Osteocyte (in vitro differentiated cells): ENCODE results near the gene TFF2. TPM values are rescaled to one million over a fixed set of nuclear protein-coding genes. Genes with fewer than 3 reads are reported as not detected.

ENCODE experiments used
- DNase-seq: peaks from one replicate; pipeline ENCODE4 v3.0.0; 2021; ENCODE audit warnings: mixed read lengths; ENCODE audit not compliant: unreplicated experiment; ENCODE audit errors: extremely low spot score
- H3K27ac Mint-ChIP-seq: one replicate; pipeline ENCODE4 v1.8.0; 2021; ENCODE audit warnings: mild to moderate bottlenecking, mixed read lengths; ENCODE audit not compliant: unreplicated experiment
- H3K27me3 Mint-ChIP-seq: one replicate; pipeline ENCODE4 v1.8.0; 2021; ENCODE audit warnings: mixed read lengths; ENCODE audit not compliant: unreplicated experiment
- H3K36me3 Mint-ChIP-seq: one replicate; pipeline ENCODE4 v1.8.0; 2021; ENCODE audit warnings: mixed read lengths; ENCODE audit not compliant: unreplicated experiment
- H3K4me1 Mint-ChIP-seq: one replicate; pipeline ENCODE4 v1.8.0; 2021; ENCODE audit warnings: mixed read lengths; ENCODE audit not compliant: unreplicated experiment
- H3K4me3 Mint-ChIP-seq: one replicate; pipeline ENCODE4 v1.8.0; 2021; ENCODE audit warnings: mild to moderate bottlenecking, moderate library complexity, mixed read lengths; ENCODE audit not compliant: unreplicated experiment
- H3K9me3 Mint-ChIP-seq: one replicate; pipeline ENCODE4 v1.8.0; 2021; ENCODE audit warnings: mixed read lengths; ENCODE audit not compliant: unreplicated experiment
- CTCF ChIP-seq: fragments of 200-600 bp; sonication (generic); IDR thresholded peaks from 2 replicates; pipeline ENCODE4 v1.5.0; 2021; ENCODE audit warnings: antibody characterized with exemption, mild to moderate bottlenecking, moderate library complexity
- total RNA-seq: library from RNA; stranded (reverse); gene quantifications from 2 replicates; pipeline ENCODE4 v1.2.1, GENCODE V29; 2021

TFF2 gene
- total RNA-seq, 1 donor from 2014 or later, result not detected

DNA sequence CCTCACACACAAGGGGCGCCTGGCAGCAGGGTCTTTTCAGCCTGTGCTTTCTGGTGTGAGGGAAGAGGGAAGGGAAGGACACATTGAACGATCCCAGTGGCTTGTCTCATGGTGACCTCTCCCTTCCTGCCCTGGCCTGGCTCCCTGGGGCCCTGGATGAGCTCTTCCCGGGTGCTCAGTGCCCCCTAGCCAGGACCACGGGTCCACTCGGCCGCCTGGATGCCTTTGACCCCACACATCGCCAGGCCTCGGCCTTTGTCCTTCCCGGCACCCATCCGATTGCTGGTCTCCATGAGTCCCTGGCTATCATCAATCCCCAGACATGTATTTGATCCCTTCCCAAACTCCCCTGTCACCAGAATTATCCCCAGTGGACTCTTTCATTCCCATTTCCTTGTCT is 29.6 kb downstream of the TFF2 start:
- no peaks in the 10 kb centered on the region for H3K36me3 Mint-ChIP-seq
- H3K9me3 Mint-ChIP-seq, result peaks cover 3% of the 10 kb centered on the region
- peaks cover 15% of the 10 kb centered on the region for H3K4me1 Mint-ChIP-seq
- H3K4me3 Mint-ChIP-seq, result no peak overlapping the region
- DNase-seq, result no peak
- TF ChIP-seq CTCF, result no peak
- peaks cover 33% of the 10 kb centered on the region for H3K27me3 Mint-ChIP-seq
- H3K27ac Mint-ChIP-seq, result no peak overlapping the region

DNA sequence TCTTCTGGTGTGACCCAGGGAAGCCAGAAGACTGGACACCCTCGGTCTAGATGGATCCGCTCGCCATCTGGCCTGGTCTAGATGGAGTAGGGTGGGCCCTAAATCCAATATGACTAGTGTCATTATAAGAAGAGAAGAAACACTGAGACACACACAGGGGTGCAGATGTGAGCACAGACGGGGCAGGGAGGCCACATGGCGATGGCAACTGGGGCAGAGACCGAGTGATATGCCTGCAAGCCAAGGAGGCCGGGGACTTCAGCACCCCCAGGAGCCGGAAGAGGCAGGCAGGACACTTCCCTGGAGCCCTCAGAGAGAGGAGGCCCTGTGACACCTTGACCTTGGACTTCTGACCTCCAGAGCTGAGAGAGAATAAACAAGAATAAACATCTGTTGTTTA is 30.0 kb downstream of the TFF2 start:
- DNase-seq, result peak; percentile 82
- peaks cover 3% of the 10 kb centered on the region for H3K9me3 Mint-ChIP-seq
- H3K27me3 Mint-ChIP-seq, result peaks cover 31% of the 10 kb centered on the region
- H3K27ac Mint-ChIP-seq, result no peak overlapping the region
- peaks cover 20% of the 10 kb centered on the region for H3K4me1 Mint-ChIP-seq
- no peak for TF ChIP-seq CTCF
- H3K4me3 Mint-ChIP-seq, result no peak overlapping the region
- no peaks in the 10 kb centered on the region for H3K36me3 Mint-ChIP-seq

- Mint-ChIP-seq H3K4me3 (no peak overlapping the region), H3K36me3 (no peaks in the 10 kb centered on the region), H3K4me1 (peaks cover 20% of the 10 kb centered on the region), H3K27me3 (peaks cover 23% of the 10 kb centered on the region), H3K9me3 (no peaks in the 10 kb centered on the region), H3K27ac (no peak overlapping the region)
- TF ChIP-seq CTCF, result no peak
- peak; percentile 75 for DNase-seq
Observed at GRCh38 chr21:42319851-42320572, 30.8 kb downstream of the TFF2 start.

DNA sequence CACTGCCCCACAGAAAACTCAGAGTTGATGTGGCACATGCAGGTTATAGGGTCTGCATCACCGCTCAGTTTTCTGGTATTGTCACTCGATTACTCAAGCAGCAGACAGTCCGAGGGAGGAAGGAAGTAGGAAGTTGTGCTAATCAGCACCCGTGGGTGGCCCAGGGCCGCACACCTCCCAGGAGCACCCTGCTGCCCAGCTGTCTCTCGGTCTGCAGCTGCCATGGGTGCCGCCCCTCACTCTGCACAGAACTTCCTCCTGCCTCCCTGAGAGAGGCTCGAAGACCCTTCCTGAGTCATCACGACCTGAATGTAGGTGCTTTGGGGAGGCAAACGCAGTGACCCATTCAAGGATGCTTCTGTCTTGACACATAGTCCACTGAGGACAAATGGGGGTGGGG is 31.4 kb downstream of the TFF2 start:
- no peak overlapping the region for H3K4me3 Mint-ChIP-seq
- peaks cover 19% of the 10 kb centered on the region for H3K27me3 Mint-ChIP-seq
- peaks cover 24% of the 10 kb centered on the region for H3K4me1 Mint-ChIP-seq
- H3K9me3 Mint-ChIP-seq, result no peaks in the 10 kb centered on the region
- no peak overlapping the region for H3K27ac Mint-ChIP-seq
- no peak for TF ChIP-seq CTCF
- DNase-seq, result peak; percentile 78
- H3K36me3 Mint-ChIP-seq, result no peaks in the 10 kb centered on the region

GRCh38 chr21:42317826-42318746 is 32.7 kb downstream of the TFF2 start:
- peaks cover 36% of the 10 kb centered on the region for H3K4me1 Mint-ChIP-seq
- DNase-seq, result peak; percentile 83
- no peaks in the 10 kb centered on the region for H3K9me3 Mint-ChIP-seq
- no peak overlapping the region for H3K4me3 Mint-ChIP-seq
- no peak overlapping the region for H3K27ac Mint-ChIP-seq
- H3K36me3 Mint-ChIP-seq, result no peaks in the 10 kb centered on the region
- peaks cover 9% of the 10 kb centered on the region for H3K27me3 Mint-ChIP-seq
- TF ChIP-seq CTCF, result no peak
